Stomach (tissue), 9 donors: Measurements from ENCODE around the gene MEOX2. TPM values are rescaled to one million over a fixed set of nuclear protein-coding genes. Genes with fewer than 3 reads are reported as not detected.

Source experiments
- DNase-seq, 2 donors: peaks; one replicate each; pipeline versions ENCODE4 v3.0.0 to v3.0.0-alpha.2; 2013 to 2019
- H3K27ac ChIP-seq, 5 donors: fragments of 200-600 bp in 4 of 5; sonication (generic) in 4 of 5; one replicate each; pipeline ENCODE4 v1.5.1; 2013 to 2019; ENCODE audit warnings: mild to moderate bottlenecking in 1 of 5, moderate library complexity in 1 of 5
- H3K27me3 ChIP-seq, 3 donors: fragments of 200-600 bp; sonication (generic); one replicate each; pipeline ENCODE4 v1.5.1; 2017 to 2019; ENCODE audit warnings: mixed run types in 1 of 3
- H3K36me3 ChIP-seq, 4 donors: fragments of 200-600 bp; sonication (generic); 1 replicate in 3 of 4; 2 replicates in 1 of 4; pipeline ENCODE4 v1.5.1; 2016 to 2019
- H3K4me1 ChIP-seq, 4 donors: fragments of 200-600 bp; sonication (generic); one replicate each; pipeline ENCODE4 v1.5.1; 2016 to 2019
- H3K4me3 ChIP-seq, 4 donors: fragments of 200-600 bp; sonication (generic) in 3 of 4; one replicate each; pipeline ENCODE4 v1.5.1; 2016 to 2019; ENCODE audit warnings: mild to moderate bottlenecking in 1 of 4
- H3K9me3 ChIP-seq, 4 donors: fragments of 200-600 bp; sonication (generic); one replicate each; pipeline ENCODE4 v1.5.1; 2016 to 2019
- CTCF ChIP-seq, 7 experiments: fragments of 450-650 bp in 4 of 7; fragments of 200-600 bp in 3 of 7; sonication (generic) in 3 of 7; IDR thresholded peaks; one replicate each; pipeline ENCODE4 v1.5.1; 2016 to 2019; ENCODE audit warnings: antibody characterized with exemption in 7 of 7, control low read depth in 2 of 7, mild to moderate bottlenecking in 1 of 7
- EP300 ChIP-seq: sonication (generic); formaldehyde crosslinking; IDR thresholded peaks from one replicate; pipeline ENCODE4 v1.6.1; 2017; ENCODE audit warnings: antibody characterized with exemption
- POLR2A ChIP-seq, 4 donors: fragments of 450-650 bp; IDR thresholded peaks; one replicate each; pipeline ENCODE4 v1.6.1; 2016; ENCODE audit warnings: antibody characterized with exemption in 4 of 4, control low read depth in 2 of 4, mild to moderate bottlenecking in 1 of 4, moderate library complexity in 1 of 4
- POLR2AphosphoS5 ChIP-seq, 3 donors: sonication (generic); formaldehyde crosslinking; IDR thresholded peaks; one replicate each; pipeline ENCODE4 v1.6.1; 2016; ENCODE audit warnings: antibody characterized with exemption in 3 of 3
- WGBS, 5 donors: extraction: QIAGEN DNeasy Blood & Tissue Kit in 3 of 5; methylation state at CpG; one replicate each; pipeline versions ENCODE4 v1.1.5 to v1.1.7; 2013 to 2018; 5-methylcytosine and 5-hydroxymethylcytosine counted together
- intact Hi-C: fragments of 100-400 bp; cut with DNase I; formaldehyde crosslinking; loops from one replicate; pipeline ENCODE4 v1.15.1; 2023; ENCODE audit warnings: low total_unique reads
- polyA plus RNA-seq, 3 donors: library from polyadenylated mRNA; stranded (reverse); fragments of 200-250 nt; gene quantifications; one replicate each; pipeline ENCODE4 v1.2.3, GENCODE V29; 2013
- total RNA-seq, 5 donors: library from RNA; depleted of rRNA; stranded (reverse); fragments of >200 nt; gene quantifications; one replicate each; pipeline versions ENCODE4 v1.1.0 to v1.2.3, GENCODE V29; 2014 to 2016
- donor health status: healthy with polysubstance abuse.
- donor health status: Bipolar disorder and iron deficiency.
- donor health status: healthy.

MEOX2 gene
- total and polyA plus RNA-seq, 8 donors: 0.12 to 13.8 (median 0.57) TPM; not detected in 4

GRCh38 chr7:15609287-15609686 lies 77.2 kb downstream of the MEOX2 start:
- WGBS, 5 donors: 73 to 88% (median 85%) methylated on average over 2 of the region's 2 CpGs
- Histone ChIP-seq H3K27me3 (no peaks in the 10 kb centered on the region), H3K4me1 (no peaks in the 10 kb centered on the region), H3K9me3 (no peaks in the 10 kb centered on the region), H3K36me3 (no peaks in the 10 kb centered on the region), H3K27ac (no peak overlapping the region), H3K4me3 (no peak overlapping the region)
- TF ChIP-seq POLR2AphosphoS5 (IDR thresholded peaks at IDR 0.05) (no peak), CTCF (IDR thresholded peaks at IDR 0.05) (no peak), POLR2A (IDR thresholded peaks at IDR 0.05) (no peak), EP300 (no peak)
- DNase-seq: no peak
- intact Hi-C loops: no loop called here

- intact Hi-C loops: no loop called here
- Histone ChIP-seq H3K27me3 (no peaks in the 10 kb centered on the region), H3K4me3 (no peak overlapping the region), H3K4me1 (no peaks in the 10 kb centered on the region), H3K9me3 (no peaks in the 10 kb centered on the region), H3K27ac (no peak overlapping the region), H3K36me3 (no peaks in the 10 kb centered on the region)
- DNase-seq: no peak
- 77 to 85% (median 82%) methylated on average over 5 of the region's 5 CpGs for WGBS, 5 donors
- no peak for TF ChIP-seq POLR2A (IDR thresholded peaks at IDR 0.05)
- TF ChIP-seq POLR2AphosphoS5 (IDR thresholded peaks at IDR 0.05): no peak
- TF ChIP-seq EP300: no peak
- TF ChIP-seq CTCF (IDR thresholded peaks at IDR 0.05): no peak
These were observed 78.8 kb downstream of the MEOX2 start for GRCh38 chr7:15607529-15608210.

- H3K4me1 ChIP-seq: no peaks in the 10 kb centered on the region
- WGBS, 5 donors: 70 to 83% (median 74%) methylated on average over 3 of the region's 3 CpGs
- intact Hi-C loops: no loop called here
- no peaks in the 10 kb centered on the region for H3K36me3 ChIP-seq
- H3K4me3 ChIP-seq: no peak overlapping the region
- TF ChIP-seq CTCF (IDR thresholded peaks at IDR 0.05): no peak
- TF ChIP-seq EP300: no peak
- TF ChIP-seq POLR2A (IDR thresholded peaks at IDR 0.05): no peak
- TF ChIP-seq POLR2AphosphoS5 (IDR thresholded peaks at IDR 0.05): no peak
- no peak for DNase-seq
- H3K27ac ChIP-seq: no peak overlapping the region
- H3K27me3 ChIP-seq: no peaks in the 10 kb centered on the region
- H3K9me3 ChIP-seq: no peaks in the 10 kb centered on the region
These were observed 79.9 kb downstream of the MEOX2 start for GRCh38 chr7:15606561-15606960.

GRCh38 chr7:15604166-15604565 lies 82.3 kb downstream of the MEOX2 start:
- Histone ChIP-seq H3K4me1 (no peaks in the 10 kb centered on the region), H3K4me3 (no peak overlapping the region), H3K9me3 (peaks cover 0 to 13% (median 5%) of the 10 kb centered on the region in 4 donors), H3K36me3 (no peaks in the 10 kb centered on the region), H3K27ac (no peak overlapping the region), H3K27me3 (no peaks in the 10 kb centered on the region)
- TF ChIP-seq CTCF (IDR thresholded peaks at IDR 0.05): no peak
- no peak for TF ChIP-seq POLR2A (IDR thresholded peaks at IDR 0.05)
- TF ChIP-seq EP300: no peak
- intact Hi-C loops: no loop called here
- DNase-seq: no peak
- WGBS, 5 donors: 91 to 99% (median 96%) methylated on average over 1 of the region's 1 CpG
